ENCODE results near the gene MACROH2A1.

GRCh38 chr5:135442431-135443160, 43.6 kb upstream of the MACROH2A1 start:
- no peak for TF ChIP-seq CTCF (conservative IDR thresholded peaks at IDR 0.05; ENCODE audit: low read depth in 2 of 2)
- TF ChIP-seq ZNF114 (CRISPR knock-in tag; IDR thresholded peaks at IDR 0.05) = no peak
- TF ChIP-seq POLR2AphosphoS5 (IDR thresholded peaks at IDR 0.05; ENCODE audit: low read depth) = no peak

Data from GM23338 (cell line).